Duodenal mucosa (tissue), 2 donors: ENCODE results near the gene ITPK1.

Experiments used
- H3K27ac ChIP-seq: one replicate; pipeline ENCODE4 v1.7.0; 2013; ENCODE audit warnings: low read depth, low read length
- H3K27me3 ChIP-seq, 2 donors: one replicate each; pipeline ENCODE4 v1.7.0; 2013; ENCODE audit warnings: low read length in 2 of 2, control low read depth in 1 of 2; ENCODE audit not compliant: insufficient read depth in 2 of 2, control insufficient read depth in 1 of 2
- H3K36me3 ChIP-seq, 2 donors: one replicate each; pipeline ENCODE4 v1.7.0; 2013; ENCODE audit warnings: low read length in 2 of 2, control low read depth in 1 of 2; ENCODE audit not compliant: insufficient read depth in 2 of 2, control insufficient read depth in 1 of 2
- H3K4me1 ChIP-seq, 2 donors: one replicate each; pipeline ENCODE4 v1.7.0; 2013; ENCODE audit warnings: low read length in 2 of 2, control low read depth in 1 of 2; ENCODE audit not compliant: insufficient read depth in 2 of 2, control insufficient read depth in 1 of 2
- H3K4me3 ChIP-seq, 2 donors: one replicate each; pipeline ENCODE4 v1.7.0; 2013; ENCODE audit warnings: low read length in 2 of 2, low read depth in 1 of 2
- H3K9ac ChIP-seq, 2 donors: one replicate each; pipeline ENCODE4 v1.7.0; 2013; ENCODE audit warnings: low read length in 2 of 2, low read depth in 1 of 2
- H3K9me3 ChIP-seq, 2 donors: one replicate each; pipeline ENCODE4 v1.7.0; 2013; ENCODE audit warnings: low read length in 2 of 2, control low read depth in 1 of 2; ENCODE audit not compliant: control insufficient read depth in 1 of 2

ITPK1 gene

DNA sequence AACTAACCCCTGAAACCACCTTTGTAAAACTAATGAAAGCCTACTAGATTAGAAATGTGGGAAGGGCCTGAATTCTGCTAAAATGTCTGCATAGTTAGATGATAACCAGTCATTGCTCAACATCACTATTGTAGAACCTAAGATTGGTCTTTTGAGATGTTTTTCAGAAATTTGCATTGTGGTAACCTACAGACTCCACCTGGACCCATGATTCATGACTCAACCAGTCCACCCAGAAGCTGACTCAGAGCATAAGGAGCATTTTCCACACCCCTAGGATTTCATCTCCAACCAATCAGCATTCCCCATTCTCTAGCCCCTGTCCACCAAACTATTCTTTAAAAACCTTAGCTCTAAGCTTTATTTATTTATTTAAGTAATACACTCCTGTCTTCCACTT lies 223.1 kb downstream of the ITPK1 start:
- Histone ChIP-seq H3K36me3 (no peaks in the 10 kb centered on the region), H3K27ac (no peak overlapping the region), H3K4me3 (no peak overlapping the region), H3K9ac (no peak overlapping the region), H3K27me3 (no peaks in the 10 kb centered on the region), H3K9me3 (peaks cover 3 to 9% of the 10 kb centered on the region in 2 donors), H3K4me1 (no peaks in the 10 kb centered on the region)

DNA sequence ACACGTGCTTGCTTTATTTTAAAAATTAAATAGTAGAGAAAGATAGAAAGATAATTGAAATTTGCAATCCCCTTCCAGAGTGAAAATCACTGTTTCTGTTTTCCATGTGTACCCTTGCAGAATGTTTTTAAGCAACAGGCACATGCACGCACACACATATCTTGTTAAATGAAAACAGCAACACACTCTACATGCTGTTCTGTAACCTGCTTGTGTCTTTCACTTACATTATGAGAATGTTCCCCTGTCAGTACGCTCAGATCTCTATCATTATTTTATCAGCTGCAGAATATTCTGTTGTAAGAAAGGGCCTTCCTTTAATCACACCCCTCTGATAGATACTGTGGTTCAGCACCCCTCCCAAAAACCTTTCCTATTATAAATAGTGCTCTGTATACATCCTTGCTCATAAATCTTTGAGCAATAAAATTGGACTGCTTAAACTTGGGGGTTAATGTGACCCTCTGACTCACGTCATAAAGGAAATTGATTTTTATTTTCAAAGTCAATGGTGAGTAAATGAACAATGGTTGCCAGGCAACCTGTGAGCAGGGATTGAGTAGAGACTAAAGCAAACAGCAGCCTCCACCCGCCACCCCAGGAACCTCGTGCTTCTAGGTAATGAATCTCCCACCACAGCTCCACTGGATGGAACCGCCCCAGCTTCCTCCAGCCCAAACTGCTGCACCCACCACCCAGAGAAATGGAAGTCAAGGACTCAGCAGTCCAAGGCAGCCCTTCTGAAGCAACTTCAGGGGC lies 224.7 kb downstream of the ITPK1 start:
- no peak overlapping the region for H3K27ac ChIP-seq
- no peaks in the 10 kb centered on the region for H3K4me1 ChIP-seq
- H3K9me3 ChIP-seq = peaks cover 3 to 9% of the 10 kb centered on the region in 2 donors
- H3K27me3 ChIP-seq = no peaks in the 10 kb centered on the region
- H3K4me3 ChIP-seq = no peak overlapping the region
- no peak overlapping the region for H3K9ac ChIP-seq
- H3K36me3 ChIP-seq = no peaks in the 10 kb centered on the region

DNA sequence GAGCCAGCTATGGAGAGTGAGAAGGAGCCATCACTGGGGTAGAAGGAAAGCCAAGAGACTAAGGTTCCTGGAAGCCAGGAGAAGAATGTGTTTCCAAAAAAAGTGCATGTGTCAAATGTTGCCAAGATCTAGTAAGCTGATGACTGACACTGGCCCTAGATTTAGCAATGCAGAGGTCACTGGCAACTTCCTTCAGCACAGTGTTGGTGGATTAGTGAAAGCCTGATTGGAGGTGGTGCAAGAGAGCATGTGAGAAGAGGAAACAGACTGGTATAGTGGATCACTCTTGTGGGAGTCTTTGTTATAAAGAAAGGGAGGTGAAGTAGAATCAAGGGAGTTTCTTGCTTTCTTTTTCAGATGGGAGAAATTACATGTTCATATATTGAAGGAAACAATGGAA lies 226.8 kb downstream of the ITPK1 start:
- H3K9ac ChIP-seq = no peak overlapping the region
- H3K36me3 ChIP-seq = no peaks in the 10 kb centered on the region
- no peak overlapping the region for H3K4me3 ChIP-seq
- H3K27ac ChIP-seq = no peak overlapping the region
- H3K9me3 ChIP-seq = peaks cover 0 to 9% of the 10 kb centered on the region in 2 donors
- no peaks in the 10 kb centered on the region for H3K4me1 ChIP-seq
- peaks cover 6 to 7% of the 10 kb centered on the region in 2 donors for H3K27me3 ChIP-seq

DNA sequence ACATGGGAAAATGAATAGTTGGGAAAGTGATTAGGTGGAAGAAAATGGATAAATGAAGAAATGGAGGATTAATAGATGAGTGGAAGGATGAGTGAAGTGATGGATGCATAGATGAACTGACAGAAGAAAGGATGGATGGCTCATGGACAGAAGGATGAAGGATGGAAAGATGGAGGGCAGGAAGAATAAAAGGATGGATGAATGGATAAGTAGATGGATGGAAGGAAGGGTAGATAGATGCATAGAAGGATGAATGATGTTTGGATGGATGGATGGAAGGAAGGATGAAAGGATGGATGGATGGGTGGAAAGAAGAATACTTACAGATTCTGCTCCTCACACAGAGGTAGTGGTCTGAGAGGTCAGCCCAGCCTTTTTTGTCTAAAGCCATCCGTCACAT lies 228.6 kb downstream of the ITPK1 start:
- H3K4me1 ChIP-seq = no peaks in the 10 kb centered on the region
- H3K9me3 ChIP-seq = no peaks in the 10 kb centered on the region
- no peak overlapping the region for H3K4me3 ChIP-seq
- peaks cover 6 to 7% of the 10 kb centered on the region in 2 donors for H3K27me3 ChIP-seq
- no peak overlapping the region for H3K27ac ChIP-seq
- H3K36me3 ChIP-seq = no peaks in the 10 kb centered on the region
- no peak overlapping the region for H3K9ac ChIP-seq
